Activated naive CD4-positive, alpha-beta T cell treated with anti-CD3 and anti-CD28 coated beads, Interleukin-2, amount 50 U/mL, for 72 hours (primary cell): ENCODE measurements around the gene ENGASE. TPM values are rescaled to one million over a fixed set of nuclear protein-coding genes. Genes with fewer than 3 reads are reported as not detected.
A peak's percentile ranks its signal among the peaks of the same experiment; 100 is the strongest.

Experiments used
- ATAC-seq, 2 donors: fragments of 150-1000 bp; cut with Tn5 transposase; 2 replicates each; pipeline ENCODE4 v1.10.0; 2021; ENCODE audit warnings: mild to moderate bottlenecking in 2 of 2, moderate library complexity in 2 of 2
- DNase-seq, 2 donors: peaks; one replicate each; pipeline ENCODE4 v3.0.0; 2021 to 2022; ENCODE audit warnings: low spot score in 2 of 2
- H3K27ac Mint-ChIP-seq, 2 donors: one replicate each; pipeline ENCODE4 v1.8.0; 2022; ENCODE audit warnings: mild to moderate bottlenecking in 2 of 2, mixed read lengths in 2 of 2
- H3K36me3 Mint-ChIP-seq, 2 donors: one replicate each; pipeline ENCODE4 v1.8.0; 2022; ENCODE audit warnings: mixed read lengths in 2 of 2
- H3K9me3 Mint-ChIP-seq, 2 donors: one replicate each; pipeline ENCODE4 v1.8.0; 2022; ENCODE audit warnings: mixed read lengths in 2 of 2
- total RNA-seq, 2 donors: library from RNA; stranded (reverse); gene quantifications; one replicate each; pipeline ENCODE4 v1.2.3, GENCODE V29; 2022

The ENGASE gene
- total RNA-seq, 2 donors from 2014 or later: 31.5 to 40.5 TPM

GRCh38 chr17:79046916-79047280 lies 27.7 kb upstream of the ENGASE start:
- ATAC-seq (no peak), DNase-seq (no peak)
- no peak overlapping the region for H3K27ac Mint-ChIP-seq
- H3K36me3 Mint-ChIP-seq: no peaks in the 10 kb centered on the region
- peaks cover 0 to 3% of the 10 kb centered on the region in 2 donors for H3K9me3 Mint-ChIP-seq

- H3K27ac Mint-ChIP-seq: no peak overlapping the region
- no peaks in the 10 kb centered on the region for H3K36me3 Mint-ChIP-seq
- ATAC-seq (no peak), DNase-seq (no peak)
- peaks cover 0 to 3% of the 10 kb centered on the region in 2 donors for H3K9me3 Mint-ChIP-seq
These were observed 27.2 kb upstream of the ENGASE start for GRCh38 chr17:79047291-79047920.

- ATAC-seq: no peak
- H3K27ac Mint-ChIP-seq: no peak overlapping the region
- no peaks in the 10 kb centered on the region for H3K36me3 Mint-ChIP-seq
- H3K9me3 Mint-ChIP-seq: peaks cover 0 to 1% of the 10 kb centered on the region in 2 donors
- DNase-seq: no peak
These were observed 26.4 kb upstream of the ENGASE start for GRCh38 chr17:79047923-79048825.

GRCh38 chr17:79048826-79049755 lies 25.5 kb upstream of the ENGASE start:
- DNase-seq (no peak), ATAC-seq (no peak)
- Mint-ChIP-seq H3K36me3 (peaks cover 8% of the 10 kb centered on the region in 2 donors), H3K27ac (peak overlapping the region in 1 of 2 donors; percentile 22), H3K9me3 (peaks cover 4 to 7% of the 10 kb centered on the region in 2 donors)

GRCh38 chr17:79049821-79050220 lies 24.8 kb upstream of the ENGASE start:
- ATAC-seq: no peak
- H3K36me3 Mint-ChIP-seq: peaks cover 8 to 12% of the 10 kb centered on the region in 2 donors
- no peak for DNase-seq
- H3K9me3 Mint-ChIP-seq: peaks cover 7 to 12% of the 10 kb centered on the region in 2 donors
- peak overlapping the region in 1 of 2 donors; percentile 22 for H3K27ac Mint-ChIP-seq

GRCh38 chr17:79050551-79050950 lies 24.1 kb upstream of the ENGASE start:
- ATAC-seq (no peak), DNase-seq (no peak)
- Mint-ChIP-seq H3K27ac (no peak overlapping the region), H3K9me3 (peaks cover 7 to 14% of the 10 kb centered on the region in 2 donors), H3K36me3 (peaks cover 8 to 12% of the 10 kb centered on the region in 2 donors)

- Mint-ChIP-seq H3K9me3 (peaks cover 7 to 14% of the 10 kb centered on the region in 2 donors), H3K36me3 (peaks cover 8 to 12% of the 10 kb centered on the region in 2 donors), H3K27ac (no peak overlapping the region)
- no peak for ATAC-seq
- no peak for DNase-seq
These were observed 23.3 kb upstream of the ENGASE start for GRCh38 chr17:79051306-79051705.

- Mint-ChIP-seq H3K27ac (no peak overlapping the region), H3K9me3 (peaks cover 7 to 14% of the 10 kb centered on the region in 2 donors), H3K36me3 (peaks cover 8 to 12% of the 10 kb centered on the region in 2 donors)
- ATAC-seq (no peak), DNase-seq (no peak)
These were observed 22.5 kb upstream of the ENGASE start for GRCh38 chr17:79052131-79052530.

GRCh38 chr17:79053251-79053925 lies 21.2 kb upstream of the ENGASE start:
- ATAC-seq: no peak
- H3K36me3 Mint-ChIP-seq: peaks cover 8 to 12% of the 10 kb centered on the region in 2 donors
- no peak for DNase-seq

GRCh38 chr17:79054200-79054960 lies 20.2 kb upstream of the ENGASE start:
- ATAC-seq (no peak), DNase-seq (no peak)
- peaks cover 8 to 12% of the 10 kb centered on the region in 2 donors for H3K36me3 Mint-ChIP-seq
- no peak overlapping the region for H3K27ac Mint-ChIP-seq
- peaks cover 7 to 14% of the 10 kb centered on the region in 2 donors for H3K9me3 Mint-ChIP-seq

More at GRCh38 chr17:79053251-79053925, 21.2 kb upstream of the ENGASE start:
- Mint-ChIP-seq H3K27ac (no peak overlapping the region), H3K9me3 (peaks cover 7 to 14% of the 10 kb centered on the region in 2 donors)

- ATAC-seq (no peak), DNase-seq (no peak)
- Mint-ChIP-seq H3K36me3 (peaks cover 8 to 12% of the 10 kb centered on the region in 2 donors), H3K9me3 (peaks cover 7 to 14% of the 10 kb centered on the region in 2 donors), H3K27ac (no peak overlapping the region)
These were observed 19.4 kb upstream of the ENGASE start for GRCh38 chr17:79055197-79055596.

- Mint-ChIP-seq H3K36me3 (peaks cover 8 to 12% of the 10 kb centered on the region in 2 donors), H3K9me3 (peaks cover 7 to 14% of the 10 kb centered on the region in 2 donors), H3K27ac (no peak overlapping the region)
- no peak for ATAC-seq
- DNase-seq: no peak
These were observed 16.8 kb upstream of the ENGASE start for GRCh38 chr17:79057737-79058385.

- H3K9me3 Mint-ChIP-seq: no peaks in the 10 kb centered on the region
- no peaks in the 10 kb centered on the region for H3K36me3 Mint-ChIP-seq
- H3K27ac Mint-ChIP-seq: peak overlapping the region in 1 of 2 donors; percentile 58
- ATAC-seq (no peak), DNase-seq (no peak)
These were observed 11.9 kb upstream of the ENGASE start for GRCh38 chr17:79062691-79063090.

GRCh38 chr17:79064026-79064425 lies 10.6 kb upstream of the ENGASE start:
- H3K36me3 Mint-ChIP-seq: no peaks in the 10 kb centered on the region

More at GRCh38 chr17:79064026-79064425, 10.6 kb upstream of the ENGASE start:
- no peak for DNase-seq
- Mint-ChIP-seq H3K27ac (peak overlapping the region in 1 of 2 donors; percentile 3), H3K9me3 (no peaks in the 10 kb centered on the region)
- no peak for ATAC-seq
